ENCODE measurements around the gene RGS2.

DNA sequence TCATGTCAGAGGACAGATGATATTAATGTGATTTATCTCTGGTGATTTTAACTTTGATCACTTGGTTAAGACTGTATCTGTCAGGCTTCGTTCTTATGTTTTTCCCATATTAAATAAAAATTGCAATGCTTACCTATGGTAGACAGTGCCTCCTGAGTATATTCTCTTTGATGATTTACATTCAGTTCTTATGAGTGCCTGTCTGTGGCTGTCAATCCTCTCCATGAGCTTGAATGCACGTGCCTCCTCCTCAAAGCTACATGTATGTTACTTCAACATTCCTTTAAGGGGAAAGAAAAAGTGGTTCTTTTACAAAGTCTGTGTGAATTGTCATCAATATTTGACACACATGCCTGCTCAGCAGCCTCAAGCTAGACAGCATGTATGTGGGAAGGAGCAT lies 44.2 kb upstream of the RGS2 start:
- TF ChIP-seq, protein P1, sequence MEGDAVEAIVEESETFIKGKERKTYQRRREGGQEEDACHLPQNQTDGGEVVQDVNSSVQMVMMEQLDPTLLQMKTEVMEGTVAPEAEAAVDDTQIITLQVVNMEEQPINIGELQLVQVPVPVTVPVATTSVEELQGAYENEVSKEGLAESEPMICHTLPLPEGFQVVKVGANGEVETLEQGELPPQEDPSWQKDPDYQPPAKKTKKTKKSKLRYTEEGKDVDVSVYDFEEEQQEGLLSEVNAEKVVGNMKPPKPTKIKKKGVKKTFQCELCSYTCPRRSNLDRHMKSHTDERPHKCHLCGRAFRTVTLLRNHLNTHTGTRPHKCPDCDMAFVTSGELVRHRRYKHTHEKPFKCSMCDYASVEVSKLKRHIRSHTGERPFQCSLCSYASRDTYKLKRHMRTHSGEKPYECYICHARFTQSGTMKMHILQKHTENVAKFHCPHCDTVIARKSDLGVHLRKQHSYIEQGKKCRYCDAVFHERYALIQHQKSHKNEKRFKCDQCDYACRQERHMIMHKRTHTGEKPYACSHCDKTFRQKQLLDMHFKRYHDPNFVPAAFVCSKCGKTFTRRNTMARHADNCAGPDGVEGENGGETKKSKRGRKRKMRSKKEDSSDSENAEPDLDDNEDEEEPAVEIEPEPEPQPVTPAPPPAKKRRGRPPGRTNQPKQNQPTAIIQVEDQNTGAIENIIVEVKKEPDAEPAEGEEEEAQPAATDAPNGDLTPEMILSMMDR (IDR thresholded peaks at IDR 0.05) = no peak
- no peak for TF ChIP-seq ZFX (IDR thresholded peaks at IDR 0.05; ENCODE audit: borderline replicate concordance)

Data from 22Rv1 (cell line).